ENCODE results near the gene DGKG. TPM values are rescaled to one million over a fixed set of nuclear protein-coding genes. Genes with fewer than 3 reads are reported as not detected.
A peak's percentile ranks its signal among the peaks of the same experiment; 100 is the strongest.

Gene DGKG
- total and polyA plus RNA-seq, 12 donors, result 7.2 to 75.7 (median 41.4) TPM

- 49 to 54% methylated on average over 3 of the region's 3 CpGs for WGBS, 2 donors
- H3K27ac ChIP-seq, result no peak overlapping the region
- no peak overlapping the region for H3K4me3 ChIP-seq
- ATAC-seq (no peak), DNase-seq (no peak)
- H3K27me3 ChIP-seq, result no peaks in the 10 kb centered on the region
- H3K36me3 ChIP-seq, result peaks cover 0 to 39% (median 0%) of the 10 kb centered on the region in 9 donors
- no peak for TF ChIP-seq CTCF (IDR thresholded peaks at IDR 0.05)
- H3K9me3 ChIP-seq, result no peaks in the 10 kb centered on the region
- peaks cover 0 to 23% (median 0%) of the 10 kb centered on the region in 9 donors for H3K4me1 ChIP-seq
- intact Hi-C loops (cut with DNase I), result no loop called here
These were observed 196.0 kb downstream of the DGKG start for GRCh38 chr3:186166036-186166435.

GRCh38 chr3:186165331-186165730, 196.7 kb downstream of the DGKG start:
- Histone ChIP-seq H3K27ac (no peak overlapping the region), H3K36me3 (peaks cover 0 to 43% (median 3%) of the 10 kb centered on the region in 9 donors), H3K4me3 (no peak overlapping the region), H3K4me1 (peaks cover 0 to 19% (median 0%) of the 10 kb centered on the region in 9 donors), H3K9me3 (no peaks in the 10 kb centered on the region), H3K27me3 (no peaks in the 10 kb centered on the region)
- TF ChIP-seq CTCF (IDR thresholded peaks at IDR 0.05), result no peak
- no peak for ATAC-seq
- 26 to 54% methylated on average over 1 of the region's 1 CpG for WGBS, 2 donors
- DNase-seq, result no peak
- intact Hi-C loops (cut with DNase I), result no loop called here

GRCh38 chr3:186164696-186165095, 197.3 kb downstream of the DGKG start:
- Histone ChIP-seq H3K36me3 (peaks cover 0 to 47% (median 5%) of the 10 kb centered on the region in 9 donors), H3K27ac (no peak overlapping the region), H3K4me3 (no peak overlapping the region), H3K4me1 (peaks cover 0 to 12% (median 0%) of the 10 kb centered on the region in 9 donors), H3K27me3 (no peaks in the 10 kb centered on the region), H3K9me3 (no peaks in the 10 kb centered on the region)
- intact Hi-C loops (cut with DNase I), result no loop called here
- DNase-seq (no peak), ATAC-seq (no peak)
- 89 to 93% methylated on average over 7 of the region's 7 CpGs for WGBS, 2 donors
- no peak for TF ChIP-seq CTCF (IDR thresholded peaks at IDR 0.05)

GRCh38 chr3:186162221-186162620, 199.8 kb downstream of the DGKG start:
- intact Hi-C loops (cut with DNase I), result no loop called here
- WGBS, 2 donors, result 83 to 94% methylated on average over 6 of the region's 6 CpGs
- Histone ChIP-seq H3K4me1 (peaks cover 0 to 6% (median 0%) of the 10 kb centered on the region in 9 donors), H3K4me3 (no peak overlapping the region), H3K36me3 (peaks cover 0 to 47% (median 5%) of the 10 kb centered on the region in 9 donors), H3K9me3 (no peaks in the 10 kb centered on the region), H3K27me3 (peaks cover 0 to 4% (median 0%) of the 10 kb centered on the region in 7 donors), H3K27ac (peak overlapping the region in 1 of 10 donors; percentile 23)
- DNase-seq (peak in 1 of 2 donors; percentile 16), ATAC-seq (peak in 6 of 8 donors; percentile 20 to 75 (median 64))
- TF ChIP-seq CTCF (IDR thresholded peaks at IDR 0.05), result no peak

Data from heart right ventricle (tissue), 16 donors.